Measurements from ENCODE around the gene GPRC5A. TPM values are rescaled to one million over a fixed set of nuclear protein-coding genes. Genes with fewer than 3 reads are reported as not detected.

The GPRC5A gene
- total and polyA plus RNA-seq, 10 of the 15 experiments (the other 5 are each of a cell fraction or from before 2014, with no cell fraction given) = 0.10 to 2.8 (median 1.1) TPM

DNA sequence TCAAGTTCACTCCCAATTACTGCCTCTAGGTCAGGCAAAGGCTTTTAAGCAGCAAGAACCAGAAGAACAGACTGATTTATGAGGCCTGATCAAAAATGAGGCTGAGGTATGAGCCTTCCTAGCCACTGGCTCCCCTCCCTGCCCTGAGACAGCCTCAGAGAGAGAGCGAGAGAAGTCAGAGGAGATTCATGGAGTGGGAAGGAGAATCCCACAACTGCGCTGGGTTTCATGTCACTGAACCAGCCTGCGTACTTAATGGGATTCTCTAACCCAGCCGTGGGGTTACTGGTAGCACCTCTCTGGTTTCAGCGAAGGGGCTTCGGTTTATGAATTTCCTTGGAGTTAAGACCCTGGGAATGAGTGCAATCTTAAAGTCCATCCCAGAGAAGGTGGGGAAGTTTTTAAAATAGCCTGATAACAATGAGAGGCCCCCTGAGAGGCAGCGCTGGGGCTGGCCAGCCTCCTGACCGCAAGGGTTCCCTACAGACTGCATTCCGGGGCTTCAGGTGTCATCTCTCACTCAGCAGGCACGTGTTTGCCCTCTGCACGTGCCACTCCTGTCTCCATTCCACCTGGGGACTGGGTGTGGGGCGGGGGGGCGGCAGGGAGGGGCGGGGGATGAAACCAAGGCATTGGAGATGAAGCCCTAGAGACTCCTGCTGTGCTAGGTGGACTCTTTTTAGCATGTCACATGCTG is 6.1 kb upstream of the GPRC5A start:
- ATAC-seq (no peak), FAIRE-seq (no peak), DNase-seq (ENCODE audit: low read depth, low spot score) (no peak)
- ChIA-PET RAD21 (ENCODE audit: unreplicated experiment) (no interaction called here), CTCF (no interaction called here), SMC1A (ENCODE audit: uncharacterized antibody, unreplicated experiment) (no interaction called here), POLR2A (no interaction called here)
- peaks cover 3 to 7% of the 10 kb centered on the region in 2 experiments for H3K27me3 ChIP-seq (replicated peaks in 1 of 2; ENCODE audit: control insufficient read depth in 2 of 2, insufficient read depth in 2 of 2, low read length in 1 of 2)
- no peaks in the 10 kb centered on the region for H4K20me1 ChIP-seq (ENCODE audit: control insufficient read depth, insufficient read depth)
- 65% methylated on average over 11 of the region's 14 CpGs for WGBS (ENCODE audit: insufficient coverage, insufficient replicate concordance, low lambda C conversion rate, missing lambda C conversion rate)
- TF ChIP-seq YBX1 (IDR thresholded peaks at IDR 0.05) (no peak), NRF1 (conservative IDR thresholded peaks at IDR 0.05; ENCODE audit: low read depth, low read length) (no peak), SMC3 (IDR thresholded peaks at IDR 0.05; ENCODE audit: borderline replicate concordance, low read length) (no peak), MLLT1 (IDR thresholded peaks at IDR 0.05) (no peak), CBX3 (IDR thresholded peaks at IDR 0.05; ENCODE audit: borderline replicate concordance, low read depth) (no peak), SPI1 (IDR thresholded peaks at IDR 0.05; ENCODE audit: borderline replicate concordance, insufficient read depth, low read depth, low read length) (no peak)
- H3K27ac ChIP-seq (ENCODE audit: control insufficient read depth, insufficient read depth) = no peak overlapping the region
- no peaks in the 10 kb centered on the region for H3K79me2 ChIP-seq (ENCODE audit: control insufficient read depth, insufficient read depth, low read length)
- H3K4me3 ChIP-seq = no peak overlapping the region
- no peak overlapping the region for H2AFZ ChIP-seq (ENCODE audit: control insufficient read depth, low read depth, low read length)
- BruUV-seq (replicated peaks) = no TSS peak
- H3K9me3 ChIP-seq (replicated peaks; ENCODE audit: control insufficient read depth, insufficient read depth, low read length) = no peaks in the 10 kb centered on the region
- no peaks in the 10 kb centered on the region for H3K4me1 ChIP-seq (ENCODE audit: control insufficient read depth, insufficient read depth, low read length)
- no peak overlapping the region for H3K9ac ChIP-seq (ENCODE audit: control insufficient read depth, insufficient read depth, low read length)
- no peaks in the 10 kb centered on the region for H3K36me3 ChIP-seq (ENCODE audit: control insufficient read depth in 2 of 2, insufficient read depth in 2 of 2, low read length in 1 of 2)
- in situ Hi-C loops (cut with MboI) (no loop called here), intact Hi-C loops (cut with micrococcal nuclease; ENCODE audit: unreplicated experiment) (no loop called here)
- H3K4me2 ChIP-seq (ENCODE audit: control insufficient read depth, insufficient read depth) = no peak overlapping the region

DNA sequence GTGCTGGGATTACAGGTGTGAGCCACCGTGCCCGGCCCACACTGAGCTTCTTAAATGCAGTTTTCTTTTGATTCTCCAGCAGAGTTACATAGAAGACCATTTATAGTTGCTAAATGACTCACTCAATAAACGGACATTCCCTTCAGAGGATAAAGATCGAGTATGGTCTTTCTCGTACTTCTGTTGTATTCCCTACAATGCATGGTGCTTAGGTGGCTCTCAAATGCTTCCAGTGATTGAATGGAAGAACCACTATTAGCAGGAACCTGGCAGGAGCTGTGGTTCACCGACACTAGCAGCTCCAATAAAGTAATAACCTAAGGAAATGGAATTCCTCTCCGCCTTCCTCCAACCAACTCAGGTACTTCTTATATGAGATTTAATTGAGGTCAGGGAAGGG is 3.9 kb upstream of the GPRC5A start:
- WGBS (ENCODE audit: insufficient coverage, insufficient replicate concordance, low lambda C conversion rate, missing lambda C conversion rate) = 13% methylated on average over 7 of the region's 7 CpGs
- Histone ChIP-seq H3K9ac (ENCODE audit: control insufficient read depth, insufficient read depth, low read length) (no peak overlapping the region), H3K27me3 (replicated peaks in 1 of 2; ENCODE audit: control insufficient read depth in 2 of 2, insufficient read depth in 2 of 2, low read length in 1 of 2) (peaks cover 11 to 12% of the 10 kb centered on the region in 2 experiments), H3K4me3 (no peak overlapping the region), H3K9me3 (replicated peaks; ENCODE audit: control insufficient read depth, insufficient read depth, low read length) (no peaks in the 10 kb centered on the region), H3K27ac (ENCODE audit: control insufficient read depth, insufficient read depth) (no peak overlapping the region), H3K79me2 (ENCODE audit: control insufficient read depth, insufficient read depth, low read length) (no peaks in the 10 kb centered on the region), H3K4me1 (ENCODE audit: control insufficient read depth, insufficient read depth, low read length) (no peaks in the 10 kb centered on the region; the same call in 1 of the 2 replicates), H4K20me1 (ENCODE audit: control insufficient read depth, insufficient read depth) (no peaks in the 10 kb centered on the region), H3K4me2 (ENCODE audit: control insufficient read depth, insufficient read depth) (no peak overlapping the region), H3K36me3 (ENCODE audit: control insufficient read depth in 2 of 2, insufficient read depth in 2 of 2, low read length in 1 of 2) (no peaks in the 10 kb centered on the region), H2AFZ (ENCODE audit: control insufficient read depth, low read depth, low read length) (no peak overlapping the region)
- ATAC-seq (no peak), DNase-seq (ENCODE audit: low read depth, low spot score) (no peak), FAIRE-seq (no peak)
- ChIA-PET POLR2A (no interaction called here), SMC1A (ENCODE audit: uncharacterized antibody, unreplicated experiment) (no interaction called here), CTCF (no interaction called here), RAD21 (ENCODE audit: unreplicated experiment) (no interaction called here)
- intact Hi-C loops (cut with micrococcal nuclease; ENCODE audit: unreplicated experiment) = no loop called here
- BruUV-seq (replicated peaks) = no TSS peak
- in situ Hi-C loops (cut with MboI) = no loop called here
- TF ChIP-seq BCL11A (IDR thresholded peaks at IDR 0.05; ENCODE audit: low read depth, low read length) = no peak
- TF ChIP-seq, protein P1, sequence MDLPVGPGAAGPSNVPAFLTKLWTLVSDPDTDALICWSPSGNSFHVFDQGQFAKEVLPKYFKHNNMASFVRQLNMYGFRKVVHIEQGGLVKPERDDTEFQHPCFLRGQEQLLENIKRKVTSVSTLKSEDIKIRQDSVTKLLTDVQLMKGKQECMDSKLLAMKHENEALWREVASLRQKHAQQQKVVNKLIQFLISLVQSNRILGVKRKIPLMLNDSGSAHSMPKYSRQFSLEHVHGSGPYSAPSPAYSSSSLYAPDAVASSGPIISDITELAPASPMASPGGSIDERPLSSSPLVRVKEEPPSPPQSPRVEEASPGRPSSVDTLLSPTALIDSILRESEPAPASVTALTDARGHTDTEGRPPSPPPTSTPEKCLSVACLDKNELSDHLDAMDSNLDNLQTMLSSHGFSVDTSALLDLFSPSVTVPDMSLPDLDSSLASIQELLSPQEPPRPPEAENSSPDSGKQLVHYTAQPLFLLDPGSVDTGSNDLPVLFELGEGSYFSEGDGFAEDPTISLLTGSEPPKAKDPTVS (IDR thresholded peaks at IDR 0.05; ENCODE audit: low read depth, low read length) = no peak
- no peak for TF ChIP-seq IKZF1 (conservative IDR thresholded peaks at IDR 0.05)
- TF ChIP-seq SIX5 (IDR thresholded peaks at IDR 0.05; ENCODE audit: low read depth, low read length, severe bottlenecking) = no peak
- TF ChIP-seq MLLT1 (IDR thresholded peaks at IDR 0.05) = no peak
- no peak for TF ChIP-seq ATF2 (IDR thresholded peaks at IDR 0.05; ENCODE audit: low read length)

Data from GM12878 (cell line).